Sigmoid colon (tissue), 7 donors: ENCODE results near the gene PHC2. TPM values are rescaled to one million over a fixed set of nuclear protein-coding genes. Genes with fewer than 3 reads are reported as not detected.

ENCODE experiments used
- DNase-seq: peaks from one replicate; pipeline ENCODE4 v3.0.0-alpha.2; 2019
- H3K27ac ChIP-seq, 4 donors: fragments of 200-600 bp; sonication (generic); one replicate each; pipeline ENCODE4 v1.5.1; 2016 to 2019; ENCODE audit warnings: mild to moderate bottlenecking in 1 of 4
- H3K27me3 ChIP-seq, 3 donors: fragments of 200-600 bp; sonication (generic); one replicate each; pipeline ENCODE4 v1.5.1; 2019; ENCODE audit warnings: mild to moderate bottlenecking in 1 of 3
- H3K36me3 ChIP-seq, 4 donors: fragments of 200-600 bp; sonication (generic); one replicate each; pipeline ENCODE4 v1.5.1; 2016 to 2019
- H3K4me1 ChIP-seq, 4 donors: fragments of 200-600 bp; sonication (generic); one replicate each; pipeline ENCODE4 v1.5.1; 2017 to 2019
- H3K4me3 ChIP-seq, 4 donors: fragments of 200-600 bp; sonication (generic); one replicate each; pipeline ENCODE4 v1.5.1; 2017 to 2019; ENCODE audit warnings: mild to moderate bottlenecking in 2 of 4, moderate library complexity in 1 of 4
- H3K9me3 ChIP-seq, 4 donors: fragments of 200-600 bp in 3 of 4; sonication (generic) in 3 of 4; one replicate each; pipeline versions ENCODE4 v1.5.1 to v1.6.1; 2013 to 2019
- CTCF ChIP-seq, 4 experiments: fragments of 450-650 bp in 3 of 4; fragments of 200-600 bp in 1 of 4; IDR thresholded peaks; one replicate each; pipeline ENCODE4 v1.5.1; 2016 to 2019; ENCODE audit warnings: antibody characterized with exemption in 4 of 4, mild to moderate bottlenecking in 3 of 4, moderate library complexity in 2 of 4
- EP300 ChIP-seq, 4 donors: sonication (generic); formaldehyde crosslinking; IDR thresholded peaks; one replicate each; pipeline ENCODE4 v1.6.1; 2017; ENCODE audit warnings: antibody characterized with exemption in 4 of 4
- POLR2A ChIP-seq, 2 donors: fragments of 450-650 bp; IDR thresholded peaks; one replicate each; pipeline ENCODE4 v1.6.1; 2016; ENCODE audit warnings: antibody characterized with exemption in 2 of 2, mild to moderate bottlenecking in 2 of 2, moderate library complexity in 2 of 2
- POLR2AphosphoS5 ChIP-seq, 4 donors: sonication (generic); formaldehyde crosslinking; IDR thresholded peaks; one replicate each; pipeline ENCODE4 v1.6.1; 2017; ENCODE audit warnings: antibody characterized with exemption in 4 of 4
- WGBS, 2 donors: extraction: QIAGEN DNeasy Blood & Tissue Kit; methylation state at CpG; one replicate each; pipeline ENCODE4 v1.1.7; 2013; 5-methylcytosine and 5-hydroxymethylcytosine counted together
- intact Hi-C: fragments of 100-400 bp; cut with DNase I; formaldehyde crosslinking; loops from one replicate; pipeline ENCODE4 v1.15.1; 2023
- polyA plus RNA-seq, 3 donors: library from polyadenylated mRNA; stranded (reverse); fragments of 200-250 nt; gene quantifications; one replicate each; pipeline ENCODE4 v1.2.3, GENCODE V29; 2013
- total RNA-seq, 4 donors: library from RNA; depleted of rRNA; stranded (reverse); fragments of >200 nt; gene quantifications; one replicate each; pipeline ENCODE4 v1.1.0, GENCODE V29; 2016
- donor health status: healthy with polysubstance abuse.
- donor health status: Bipolar disorder and iron deficiency.
- donor health status: healthy.

The PHC2 gene
- total and polyA plus RNA-seq, 7 donors: 56.2 to 199 (median 96.3) TPM

DNA sequence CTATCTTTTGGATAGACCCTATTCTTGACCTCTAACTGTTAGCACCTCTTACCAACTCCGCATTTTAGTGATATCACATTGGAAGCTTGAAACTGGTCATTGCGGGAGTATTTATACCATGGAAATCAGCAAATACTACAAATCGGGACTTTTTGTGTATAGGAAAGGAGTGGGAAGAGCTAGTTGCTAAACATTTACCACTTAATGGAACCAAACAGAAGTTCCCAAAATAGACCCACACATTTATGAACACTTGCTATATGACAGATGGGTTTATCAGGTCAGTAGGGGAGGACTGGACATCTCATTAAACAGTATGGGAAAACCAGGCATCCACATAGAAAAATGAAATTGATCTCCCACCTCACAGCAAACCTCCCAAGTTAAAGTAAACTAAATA lies 29.4 kb downstream of the PHC2 start:
- H3K4me1 ChIP-seq: peaks cover 0 to 24% (median 18%) of the 10 kb centered on the region in 4 donors
- H3K27me3 ChIP-seq: no peaks in the 10 kb centered on the region
- H3K9me3 ChIP-seq: no peaks in the 10 kb centered on the region
- DNase-seq: no peak
- no peak overlapping the region for H3K27ac ChIP-seq
- no peaks in the 10 kb centered on the region for H3K36me3 ChIP-seq
- no peak overlapping the region for H3K4me3 ChIP-seq
- 91 to 93% methylated on average over 3 of the region's 3 CpGs for WGBS, 2 donors
- TF ChIP-seq EP300 (IDR thresholded peaks at IDR 0.05): no peak
- TF ChIP-seq POLR2AphosphoS5 (IDR thresholded peaks at IDR 0.05): no peak
- TF ChIP-seq POLR2A (IDR thresholded peaks at IDR 0.05): no peak
- TF ChIP-seq CTCF (IDR thresholded peaks at IDR 0.05): no peak
- intact Hi-C loops: no loop called here

DNA sequence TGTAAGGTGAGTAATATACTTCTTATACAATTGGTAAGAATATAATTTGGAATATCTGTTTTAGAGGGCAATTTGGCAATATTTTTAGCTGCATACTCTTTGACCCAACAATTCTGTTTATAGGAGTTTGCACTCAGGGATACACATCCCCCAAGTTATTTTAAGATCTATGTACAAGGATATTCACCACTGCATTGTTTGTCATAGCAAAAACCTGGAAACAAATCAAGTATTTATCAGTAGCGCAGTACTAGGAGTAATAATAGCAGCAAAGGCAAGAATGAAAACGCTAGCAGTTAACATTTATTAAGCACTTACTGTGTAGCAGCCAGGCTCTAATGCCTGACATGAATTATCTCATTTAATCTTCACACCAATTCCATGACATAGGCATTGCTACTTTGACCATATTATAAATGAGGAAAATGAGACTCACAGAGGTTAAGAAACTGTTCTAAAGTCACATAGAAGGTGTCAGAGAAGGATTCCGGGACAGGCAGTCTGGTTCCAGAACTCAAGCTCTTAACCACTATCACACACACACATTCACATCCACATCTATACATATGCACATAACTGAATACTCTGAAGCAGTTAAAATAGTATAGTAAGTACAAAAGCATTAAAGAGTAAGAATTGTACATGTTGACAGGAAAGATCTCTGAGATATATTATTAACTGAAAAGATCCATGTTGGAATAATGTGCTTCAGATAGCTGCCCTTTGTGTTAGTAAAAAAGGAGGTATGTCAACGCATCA lies 30.6 kb downstream of the PHC2 start:
- DNase-seq: no peak
- WGBS, 2 donors: 85 to 90% methylated on average over 4 of the region's 4 CpGs
- peak overlapping the region in 2 of 4 donors; percentile 36 to 37 for H3K27ac ChIP-seq

DNA sequence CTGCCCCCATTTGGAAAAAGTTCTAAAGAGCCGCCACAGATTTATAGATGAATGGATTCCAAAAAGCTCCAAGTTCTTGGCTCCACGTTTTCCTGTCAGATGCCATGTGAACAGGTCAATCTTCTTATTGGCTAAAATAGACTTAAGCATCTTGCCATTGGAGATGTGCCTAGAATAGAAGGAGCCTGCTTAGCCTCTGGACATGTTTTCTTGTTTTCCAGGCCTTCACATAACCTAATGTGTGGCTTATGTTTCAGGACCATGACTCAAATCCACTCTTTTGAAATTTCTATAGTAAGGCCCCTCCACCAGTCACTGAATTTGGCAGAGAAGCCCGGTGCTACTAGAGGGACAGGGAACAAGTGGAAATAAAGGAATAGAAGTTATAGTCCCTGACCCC lies 31.5 kb downstream of the PHC2 start:
- no peaks in the 10 kb centered on the region for H3K27me3 ChIP-seq
- TF ChIP-seq POLR2AphosphoS5 (IDR thresholded peaks at IDR 0.05) (peak in 1 of 4 donors; percentile 9), CTCF (IDR thresholded peaks at IDR 0.05) (no peak)
- H3K36me3 ChIP-seq: no peaks in the 10 kb centered on the region
- 79 to 81% methylated on average over 3 of the region's 3 CpGs for WGBS, 2 donors
- H3K4me3 ChIP-seq: no peak overlapping the region
- H3K4me1 ChIP-seq: peaks cover 0 to 24% (median 18%) of the 10 kb centered on the region in 4 donors
- intact Hi-C loops: no loop called here
- peak overlapping the region in 2 of 4 donors; percentile 24 to 36 for H3K27ac ChIP-seq
- DNase-seq: no peak
- no peaks in the 10 kb centered on the region for H3K9me3 ChIP-seq

More for the DNA sequence above, 30.6 kb downstream of the PHC2 start:
- Histone ChIP-seq H3K9me3 (no peaks in the 10 kb centered on the region), H3K36me3 (no peaks in the 10 kb centered on the region), H3K4me3 (no peak overlapping the region), H3K27me3 (no peaks in the 10 kb centered on the region), H3K4me1 (peaks cover 0 to 24% (median 18%) of the 10 kb centered on the region in 4 donors)
- intact Hi-C loops: no loop called here
- no peak for TF ChIP-seq POLR2A (IDR thresholded peaks at IDR 0.05)
- TF ChIP-seq EP300 (IDR thresholded peaks at IDR 0.05): no peak
- TF ChIP-seq POLR2AphosphoS5 (IDR thresholded peaks at IDR 0.05): no peak
- TF ChIP-seq CTCF (IDR thresholded peaks at IDR 0.05): no peak

DNA sequence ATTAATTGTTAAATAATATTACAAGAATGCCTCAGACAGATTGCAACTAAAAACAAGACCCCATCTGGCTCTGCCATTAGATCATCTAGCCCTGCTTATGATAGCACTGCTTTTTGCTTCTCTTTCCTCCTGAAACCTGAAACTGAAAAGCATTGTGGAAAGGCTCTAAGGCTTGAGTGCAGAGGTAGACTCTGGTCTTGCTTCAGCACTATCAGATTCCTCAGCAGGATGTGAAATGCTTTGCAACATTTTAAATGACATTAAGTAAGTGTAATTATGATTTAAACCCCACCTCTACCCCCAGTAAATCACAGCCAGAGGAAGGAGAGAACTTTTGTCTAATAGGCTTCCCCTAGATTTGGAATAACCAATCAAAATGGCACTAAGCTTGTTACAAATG lies 32.9 kb downstream of the PHC2 start:
- Histone ChIP-seq H3K4me1 (peaks cover 0 to 28% (median 22%) of the 10 kb centered on the region in 4 donors), H3K9me3 (no peaks in the 10 kb centered on the region), H3K36me3 (no peaks in the 10 kb centered on the region), H3K27ac (no peak overlapping the region), H3K4me3 (no peak overlapping the region), H3K27me3 (no peaks in the 10 kb centered on the region)
- DNase-seq: no peak
- intact Hi-C loops: no loop called here
- TF ChIP-seq POLR2AphosphoS5 (IDR thresholded peaks at IDR 0.05): no peak
- TF ChIP-seq EP300 (IDR thresholded peaks at IDR 0.05): no peak
- TF ChIP-seq CTCF (IDR thresholded peaks at IDR 0.05): no peak
- no peak for TF ChIP-seq POLR2A (IDR thresholded peaks at IDR 0.05)

DNA sequence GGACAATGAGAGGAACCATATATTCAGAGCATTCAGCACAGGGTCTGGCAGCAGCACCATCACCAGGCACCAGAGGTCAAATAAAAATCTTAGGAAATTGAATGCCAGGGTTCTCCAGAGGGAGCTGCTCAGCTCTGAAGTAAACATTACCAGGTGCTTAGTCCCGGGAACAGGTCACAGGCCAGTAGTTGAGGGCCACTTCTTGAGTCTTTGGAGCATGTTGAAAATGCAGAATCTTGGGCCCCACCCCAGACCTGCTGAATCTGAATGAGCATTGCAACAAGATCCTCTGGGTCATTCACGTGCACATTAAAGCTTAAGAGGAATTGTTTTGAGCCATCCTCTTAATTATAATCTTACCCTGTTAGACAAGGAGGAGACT lies 33.8 kb downstream of the PHC2 start:
- TF ChIP-seq CTCF (IDR thresholded peaks at IDR 0.05): no peak
- no peak for TF ChIP-seq POLR2A (IDR thresholded peaks at IDR 0.05)
- no peak for TF ChIP-seq EP300 (IDR thresholded peaks at IDR 0.05)
- no peak for TF ChIP-seq POLR2AphosphoS5 (IDR thresholded peaks at IDR 0.05)

More for the DNA sequence above, 33.8 kb downstream of the PHC2 start:
- no peak for DNase-seq
- Histone ChIP-seq H3K27me3 (no peaks in the 10 kb centered on the region), H3K4me1 (peaks cover 0 to 36% (median 28%) of the 10 kb centered on the region in 4 donors), H3K27ac (no peak overlapping the region), H3K9me3 (no peaks in the 10 kb centered on the region), H3K36me3 (no peaks in the 10 kb centered on the region), H3K4me3 (no peak overlapping the region)
- 76 to 82% methylated on average over 2 of the region's 2 CpGs for WGBS, 2 donors
- intact Hi-C loops: no loop called here
